Thyroid gland (tissue), 4 donors: ENCODE results near the gene SRRM2.

Experiments used
- CTCF ChIP-seq, 6 experiments: fragments of 200-600 bp in 3 of 6; fragments of 450-650 bp in 3 of 6; sonication (generic) in 3 of 6; IDR thresholded peaks; one replicate each; pipeline ENCODE4 v1.5.1; 2016 to 2019; ENCODE audit warnings: antibody characterized with exemption in 6 of 6, mild to moderate bottlenecking in 2 of 6, inconsistent platforms in 1 of 6, moderate library complexity in 1 of 6
- POLR2A ChIP-seq, 2 donors: fragments of 450-650 bp; IDR thresholded peaks; one replicate each; pipeline ENCODE4 v1.6.1; 2017; ENCODE audit warnings: antibody characterized with exemption in 2 of 2, mild to moderate bottlenecking in 2 of 2, moderate library complexity in 1 of 2

- TF ChIP-seq CTCF (IDR thresholded peaks at IDR 0.05) (no peak), POLR2A (IDR thresholded peaks at IDR 0.05) (no peak)
Measured at GRCh38 chr16:2765462-2766404, 13.3 kb downstream of the SRRM2 start.
